Dermis microvascular lymphatic vessel endothelial cell (primary cell): ENCODE results near the gene PRPSAP2. TPM values are rescaled to one million over a fixed set of nuclear protein-coding genes. Genes with fewer than 3 reads are reported as not detected.
"Not testable (repeated sequence)": the region's sequence is repeated elsewhere in the genome, so short reads cannot be mapped to it uniquely, and the experiment has no call there.

Experiments used
- DNase-seq, 2 donors: peaks; one replicate each; pipeline versions ENCODE4 v3.0.0 to v3.0.0-alpha.2; 2010; ENCODE audit warnings: low read depth in 2 of 2
- total RNA-seq: library from RNA; depleted of rRNA; stranded (reverse); fragments of >200 nt; gene quantifications from 2 replicates; pipeline ENCODE4 v1.2.1, GENCODE V29; 2014

The PRPSAP2 gene
- total RNA-seq, 1 donor from 2014 or later: 35.4 TPM

DNA sequence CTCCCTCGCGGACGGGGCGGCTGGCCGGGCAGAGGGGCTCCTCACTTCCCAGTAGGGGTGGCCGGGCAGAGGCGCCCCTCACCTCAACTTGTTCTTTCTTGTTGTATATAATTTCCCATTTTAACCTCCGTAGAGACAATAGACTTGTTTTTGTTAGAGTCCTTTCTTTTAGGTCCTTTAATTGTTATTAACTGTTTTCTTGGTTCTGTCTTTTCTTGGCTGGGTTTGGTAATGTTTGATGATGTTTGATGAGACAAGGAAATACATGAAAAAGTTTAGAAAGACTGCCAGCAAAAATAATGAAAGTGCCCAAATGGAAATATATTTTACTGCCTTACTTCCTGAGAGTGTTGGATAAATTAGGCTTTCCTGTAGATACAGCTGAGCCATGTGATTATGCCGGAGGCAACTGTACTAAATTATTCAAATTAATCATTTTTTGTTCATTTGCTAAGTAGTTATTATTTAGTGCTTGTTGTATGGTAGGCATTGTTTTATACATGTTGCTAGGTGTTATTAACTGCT is 30.9 kb downstream of the PRPSAP2 start:
- peak; percentile 51 to 72 for DNase-seq

DNA sequence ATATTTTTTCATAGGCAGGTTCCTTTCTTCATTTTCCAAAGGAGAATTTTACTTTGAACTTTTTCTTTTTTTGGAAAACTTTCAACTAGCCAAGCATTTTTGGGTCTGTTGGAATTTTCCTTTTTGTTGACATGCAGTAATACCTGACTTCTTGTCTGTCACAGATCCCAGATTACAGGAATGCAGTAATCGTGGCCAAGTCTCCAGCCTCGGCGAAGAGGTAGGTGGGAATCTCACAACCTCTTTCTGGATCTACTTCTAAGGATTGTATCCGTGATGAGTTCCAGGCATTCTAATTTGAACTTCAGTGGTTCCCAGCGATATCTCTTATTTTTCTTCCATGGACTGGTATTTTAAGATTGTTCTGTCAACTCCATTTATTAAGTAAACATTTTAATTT is 31.7 kb downstream of the PRPSAP2 start:
- DNase-seq: peak in 1 of 2 donors; percentile 48

DNA sequence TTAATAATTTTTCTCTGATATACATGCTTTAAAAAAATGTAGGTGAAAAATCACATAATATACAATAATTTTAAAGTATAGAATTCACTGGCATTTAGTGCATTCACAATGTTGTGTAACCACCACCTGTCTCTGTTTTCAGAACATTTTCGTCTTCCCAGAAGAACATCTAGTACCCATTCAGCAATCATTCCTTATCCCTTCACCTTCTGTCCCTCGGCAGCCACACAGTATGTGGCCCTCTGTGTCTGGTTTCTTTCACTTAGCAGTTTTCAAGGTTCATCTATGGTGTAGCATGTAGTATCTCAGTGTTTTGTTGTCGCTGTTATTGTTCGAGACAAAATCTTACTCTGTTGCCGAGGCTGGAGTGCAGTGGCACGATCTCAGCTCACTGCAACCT is 33.6 kb downstream of the PRPSAP2 start:
- no peak for DNase-seq

DNA sequence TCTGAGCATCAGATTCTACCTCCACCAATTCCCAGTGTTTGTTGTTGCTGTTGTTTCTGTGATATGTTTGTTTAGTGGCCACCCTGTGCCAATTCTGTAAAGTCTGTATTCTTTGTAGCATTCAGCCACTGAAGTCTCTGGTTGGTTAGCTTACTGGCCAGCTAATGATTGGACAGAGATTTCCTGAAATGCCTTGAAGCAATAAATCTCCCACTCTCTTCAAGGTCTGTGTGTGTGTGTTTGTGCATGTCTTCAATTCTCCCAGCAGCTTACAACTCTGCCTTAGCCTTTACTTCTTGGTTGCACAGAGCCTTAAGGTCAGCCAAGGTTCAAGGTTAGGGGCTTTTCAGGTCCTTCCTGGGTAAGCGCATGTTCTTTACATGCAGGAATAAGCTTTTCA is 38.2 kb downstream of the PRPSAP2 start:
- peak in 1 of 2 donors; percentile 23 for DNase-seq

DNA sequence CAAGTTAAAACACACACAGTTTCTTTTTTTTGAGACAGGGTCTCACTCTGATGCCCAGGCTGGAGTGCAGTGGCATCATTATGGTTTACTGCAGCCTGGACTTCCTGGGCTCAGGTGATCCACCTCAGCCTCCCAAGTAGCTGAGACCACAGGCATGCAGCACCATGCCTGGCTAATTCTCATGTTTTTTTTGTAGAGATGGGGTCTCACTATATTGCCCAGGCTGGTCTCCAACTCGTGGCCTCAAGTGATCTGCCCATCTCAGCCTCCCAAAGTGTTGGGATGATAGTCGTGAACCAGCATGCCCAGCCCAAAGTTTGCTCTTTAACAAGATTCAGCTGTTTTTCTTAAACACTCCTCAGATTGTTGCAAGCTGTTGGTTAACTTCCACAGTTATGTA is 39.0 kb downstream of the PRPSAP2 start:
- DNase-seq: no peak

DNA sequence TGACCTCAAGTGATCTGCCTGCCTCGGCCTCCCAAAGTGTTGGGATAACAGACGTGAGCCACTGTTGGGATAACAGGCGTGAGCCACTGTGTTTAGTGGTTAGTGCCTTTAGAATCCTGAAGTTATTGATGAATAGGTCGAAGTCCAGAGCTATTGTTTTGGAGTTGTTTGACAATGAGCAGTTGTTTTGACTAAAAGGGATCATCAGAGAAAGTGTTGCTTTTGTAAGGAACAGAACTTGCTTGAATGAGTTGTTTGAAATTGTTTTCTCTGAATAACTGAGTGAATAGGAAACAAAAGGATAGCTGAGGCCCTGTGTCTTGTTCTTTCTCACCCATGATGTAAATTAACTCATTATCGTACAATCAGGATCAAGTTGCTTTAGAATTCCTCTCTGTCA is 46.6 kb downstream of the PRPSAP2 start:
- DNase-seq: no peak

DNA sequence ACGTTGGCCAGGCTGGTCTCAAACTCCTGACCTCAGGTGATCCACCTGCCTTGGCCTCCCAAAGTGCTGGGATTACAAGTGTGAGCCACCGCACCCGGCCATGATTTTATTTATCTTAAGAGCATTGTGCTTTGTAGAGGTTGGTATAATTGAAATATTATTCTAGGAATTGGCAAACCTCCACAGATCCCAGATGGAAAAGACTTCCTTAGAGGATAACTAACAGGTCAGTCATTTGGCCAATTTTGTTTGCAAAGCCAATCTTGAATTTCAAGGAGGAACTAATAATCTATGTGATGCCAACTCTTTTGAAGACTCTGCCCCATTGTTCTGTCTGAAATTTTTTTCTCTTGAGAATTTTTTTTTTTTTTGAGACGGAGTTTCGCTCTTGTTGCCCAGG is 47.3 kb downstream of the PRPSAP2 start:
- no peak for DNase-seq

DNA sequence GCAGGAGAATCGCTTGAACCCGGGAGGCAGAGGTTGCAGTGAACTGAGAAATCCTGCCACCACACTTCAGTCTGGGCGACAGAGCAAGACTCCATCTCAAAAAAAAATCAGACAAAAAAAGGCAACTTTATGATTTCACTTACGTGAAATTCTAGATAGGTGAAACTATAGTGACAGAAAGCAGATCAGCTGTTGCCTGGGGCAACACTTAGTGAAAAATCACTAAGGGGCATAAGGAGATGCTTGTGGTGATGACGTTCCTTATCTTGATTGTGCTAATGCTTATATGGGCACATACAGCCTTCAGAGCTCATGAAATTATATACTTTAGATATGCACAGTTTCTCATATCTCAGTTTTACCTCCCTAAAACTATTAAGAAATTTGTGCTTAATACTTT is 52.4 kb downstream of the PRPSAP2 start:
- DNase-seq: no peak

DNA sequence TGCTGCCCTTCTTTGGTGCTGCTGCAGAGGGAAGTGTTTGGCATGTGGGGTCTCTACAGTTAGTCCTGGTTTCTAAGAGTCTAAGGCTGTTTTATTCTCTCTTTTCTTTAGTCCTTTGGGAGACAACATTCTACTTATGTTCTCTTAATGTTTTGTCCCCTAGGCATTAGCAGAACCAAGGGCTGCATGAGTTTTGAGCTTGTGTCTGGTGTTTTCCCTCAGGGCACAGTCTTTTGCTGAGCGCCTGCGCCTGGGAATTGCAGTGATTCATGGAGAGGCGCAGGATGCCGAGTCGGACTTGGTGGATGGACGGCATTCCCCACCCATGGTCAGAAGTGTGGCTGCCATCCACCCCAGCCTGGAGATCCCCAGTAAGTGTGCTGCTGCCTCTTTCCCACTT is 53.0 kb downstream of the PRPSAP2 start:
- DNase-seq: no peak

DNA sequence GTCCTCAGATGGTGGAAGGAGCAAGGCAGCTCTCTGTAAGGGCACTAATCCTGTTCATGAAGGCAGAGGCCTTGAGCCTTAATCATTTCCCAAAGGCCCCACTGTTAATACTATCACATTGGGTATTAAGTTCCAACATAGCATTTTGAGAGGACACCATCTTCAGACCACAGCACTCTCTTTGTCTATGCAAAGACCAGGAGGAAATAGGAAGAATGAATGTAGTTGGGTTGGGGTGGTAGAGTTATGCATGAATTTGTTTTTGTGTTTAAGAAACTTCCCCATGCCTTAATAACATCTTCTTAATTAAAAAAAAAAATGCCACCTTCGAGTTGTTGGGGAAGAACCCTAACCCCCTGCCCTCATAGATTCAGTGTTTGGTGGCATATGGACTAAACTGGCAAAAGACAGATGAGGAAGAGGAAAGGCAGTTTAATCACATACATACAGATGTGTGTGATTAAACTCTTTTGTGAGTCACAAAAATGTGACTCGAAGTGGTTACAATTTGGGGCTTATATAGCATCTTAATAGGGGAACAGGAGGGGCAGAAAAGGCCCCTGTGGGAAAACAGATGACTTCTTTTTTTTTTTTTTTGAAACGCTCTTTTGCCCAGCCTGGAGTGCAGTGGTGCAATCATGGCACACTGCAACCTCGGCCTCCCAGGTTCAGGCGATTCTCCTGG is 59.0 kb downstream of the PRPSAP2 start:
- DNase-seq: no peak

DNA sequence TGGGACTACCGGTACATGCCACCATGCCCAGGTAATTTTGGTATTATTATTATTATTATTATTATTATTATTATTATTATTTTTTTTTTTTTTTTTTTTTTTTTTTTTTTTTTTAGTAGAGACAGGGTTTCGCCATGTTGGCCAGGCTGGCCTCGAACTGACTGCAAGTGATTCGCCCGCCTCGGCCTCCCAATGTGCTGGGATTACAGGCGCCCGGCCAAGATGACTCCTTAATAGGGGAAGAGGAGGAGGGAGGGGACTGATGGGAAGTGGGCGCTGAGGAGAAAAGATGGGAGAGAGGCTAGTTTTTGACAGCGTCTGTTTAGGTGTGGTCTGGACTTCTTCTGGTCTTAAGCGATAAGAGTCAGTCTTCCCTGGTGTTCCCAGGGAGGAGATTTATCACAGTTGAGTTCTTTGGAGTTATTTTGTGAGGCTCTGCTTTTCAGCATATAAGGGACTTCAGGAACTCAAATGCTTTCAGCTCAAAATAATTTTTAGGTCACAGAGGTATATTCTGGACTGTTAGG is 59.6 kb downstream of the PRPSAP2 start:
- no peak for DNase-seq

DNA sequence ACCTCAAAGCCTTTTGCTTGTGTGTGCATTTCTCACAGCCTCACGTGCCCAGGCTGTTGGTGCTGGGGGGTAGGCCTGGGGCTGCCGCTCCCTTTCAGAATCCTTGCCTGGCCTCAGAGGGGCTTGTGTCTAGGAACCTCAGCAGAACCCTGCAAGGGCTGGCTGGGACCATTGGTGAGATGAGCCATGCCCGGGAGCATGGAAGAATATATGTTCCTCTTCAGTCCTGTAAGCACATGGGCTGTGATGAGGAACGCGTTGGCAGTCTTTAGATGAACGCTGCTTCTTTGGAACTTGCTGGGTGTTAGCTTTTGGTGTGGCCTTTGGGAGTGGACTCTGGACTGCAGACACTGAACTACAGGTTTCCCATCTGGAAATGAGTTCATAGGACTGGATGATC is 62.0 kb downstream of the PRPSAP2 start:
- DNase-seq: no peak

DNA sequence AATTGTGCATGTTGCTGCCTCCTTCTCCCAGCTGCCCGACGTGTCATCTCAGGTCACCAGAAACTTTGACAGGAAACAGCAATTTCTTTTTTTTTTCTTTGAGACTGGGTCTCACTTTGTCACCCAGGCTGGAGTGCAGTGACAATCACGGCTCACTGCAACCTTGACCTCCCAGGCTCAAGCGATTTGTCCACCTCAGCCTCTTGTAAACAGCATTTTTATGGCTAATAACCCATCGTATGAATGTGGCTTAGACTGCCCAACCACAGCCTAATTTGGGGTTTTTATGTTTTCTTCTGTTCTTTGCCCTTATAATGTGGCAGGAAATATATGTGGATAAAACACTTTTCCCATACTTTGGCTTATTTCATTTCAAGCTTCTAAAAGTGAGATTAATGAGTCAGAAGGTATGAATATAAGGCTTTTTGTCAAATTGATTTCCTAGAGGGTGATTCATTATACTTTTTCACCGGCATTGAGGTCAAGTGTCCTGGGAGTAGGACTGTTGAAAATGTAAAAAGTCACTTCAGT is 63.0 kb downstream of the PRPSAP2 start:
- DNase-seq: peak in 1 of 2 donors; percentile 71

DNA sequence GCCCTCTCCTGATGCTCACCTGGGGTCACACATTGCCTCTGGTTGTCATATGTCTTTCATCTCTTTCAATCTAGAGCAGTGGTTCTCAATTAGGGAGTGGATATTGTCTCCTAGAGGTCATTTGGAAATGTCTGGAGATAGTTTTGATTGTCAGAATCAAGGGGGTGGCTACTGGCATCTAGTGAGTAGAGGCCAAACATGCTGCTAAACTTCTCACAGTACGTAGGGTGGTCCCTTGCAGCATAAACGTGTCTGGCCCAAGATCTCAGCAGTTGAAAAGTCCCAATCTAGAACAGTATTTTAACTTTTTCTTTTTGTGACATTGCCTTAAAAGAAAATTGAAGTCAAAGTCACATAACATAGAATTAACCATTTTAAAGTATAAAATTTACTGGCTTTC is 63.6 kb downstream of the PRPSAP2 start:
- no peak for DNase-seq

DNA sequence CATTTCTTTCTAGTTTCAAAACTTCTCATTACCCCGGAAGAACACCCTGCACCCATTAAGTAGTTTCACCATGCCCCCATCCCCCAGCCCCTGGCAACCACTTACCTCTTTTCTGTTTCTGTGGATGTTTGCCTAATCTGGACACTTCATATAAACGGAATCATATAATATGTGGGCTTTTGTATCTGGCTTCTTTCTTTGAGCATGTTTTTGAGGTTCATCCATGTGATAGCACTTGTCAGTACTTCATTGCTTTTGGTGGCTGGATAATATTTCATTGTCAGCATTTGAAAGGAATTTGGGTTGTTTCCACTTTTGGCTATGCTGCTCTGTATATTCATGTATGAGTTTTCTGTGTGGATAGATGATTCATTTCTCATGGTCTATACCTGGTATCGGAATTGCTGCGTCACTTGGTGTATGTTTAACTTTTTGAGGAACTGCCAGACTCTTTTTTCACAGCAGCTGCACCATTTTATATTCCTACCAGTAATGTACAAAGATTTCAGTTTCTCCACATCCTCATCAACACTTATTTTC is 64.1 kb downstream of the PRPSAP2 start:
- DNase-seq: peak in 1 of 2 donors; percentile 27

DNA sequence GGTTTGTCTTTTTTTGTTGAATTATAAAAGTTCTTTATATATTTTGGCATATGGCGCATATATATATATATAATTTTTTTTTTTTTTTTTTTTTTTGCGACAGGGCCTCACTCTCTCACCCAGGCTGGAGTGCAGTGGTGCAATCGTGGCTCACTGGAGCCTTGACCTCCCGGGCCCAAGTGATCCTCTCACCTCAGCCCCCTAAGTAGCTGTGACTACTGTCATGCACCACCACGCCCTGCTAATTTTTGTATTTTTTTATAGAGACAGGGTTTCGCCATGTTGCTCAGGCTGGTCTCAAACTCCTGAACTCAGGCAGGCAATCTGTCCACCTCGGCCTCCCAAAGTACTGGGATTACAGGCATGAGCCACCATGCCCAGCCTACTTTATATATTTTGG is 64.7 kb downstream of the PRPSAP2 start:
- DNase-seq: not testable (repeated sequence)

DNA sequence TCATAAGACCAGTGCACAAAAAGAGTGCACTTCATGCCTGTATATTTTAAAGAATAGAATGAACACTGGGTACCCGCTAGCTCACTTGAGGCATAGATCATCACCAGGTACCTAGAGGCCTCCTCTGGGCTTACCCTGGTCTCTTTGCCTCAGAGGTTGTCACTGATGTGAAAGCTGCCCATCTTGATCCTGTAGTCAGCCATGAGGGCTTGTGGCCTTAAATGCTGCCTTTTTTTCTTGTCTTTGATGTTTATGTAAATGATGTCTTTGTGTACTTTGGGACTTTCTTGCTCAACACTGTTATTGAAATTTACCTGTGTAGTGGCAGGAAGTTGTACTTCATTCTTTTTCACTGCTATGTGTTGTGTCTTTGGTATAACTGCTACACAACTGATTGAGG is 67.3 kb downstream of the PRPSAP2 start:
- DNase-seq: no peak

DNA sequence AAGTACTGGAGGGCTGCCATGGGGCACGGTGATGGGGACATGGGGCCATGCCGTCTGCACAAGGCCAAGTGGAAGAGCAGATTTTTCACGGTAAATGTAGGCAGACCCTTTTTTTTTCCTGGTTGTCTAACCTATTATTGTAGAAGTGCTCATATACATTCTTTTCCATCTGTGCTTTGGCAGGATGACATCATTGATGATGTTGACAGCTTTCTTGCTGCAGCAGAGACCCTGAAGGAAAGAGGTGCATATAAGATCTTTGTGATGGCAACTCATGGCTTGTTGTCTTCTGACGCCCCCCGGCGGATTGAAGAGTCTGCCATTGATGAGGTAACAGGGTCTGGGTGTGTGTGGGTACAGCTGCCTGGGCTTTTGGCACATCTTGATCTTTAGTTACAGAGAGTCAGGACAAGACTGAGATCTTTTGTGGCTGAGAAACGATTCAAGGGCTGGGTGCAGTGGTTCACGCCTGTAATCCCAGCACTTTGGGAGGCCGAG is 70.7 kb downstream of the PRPSAP2 start:
- peak in 1 of 2 donors; percentile 10 for DNase-seq

DNA sequence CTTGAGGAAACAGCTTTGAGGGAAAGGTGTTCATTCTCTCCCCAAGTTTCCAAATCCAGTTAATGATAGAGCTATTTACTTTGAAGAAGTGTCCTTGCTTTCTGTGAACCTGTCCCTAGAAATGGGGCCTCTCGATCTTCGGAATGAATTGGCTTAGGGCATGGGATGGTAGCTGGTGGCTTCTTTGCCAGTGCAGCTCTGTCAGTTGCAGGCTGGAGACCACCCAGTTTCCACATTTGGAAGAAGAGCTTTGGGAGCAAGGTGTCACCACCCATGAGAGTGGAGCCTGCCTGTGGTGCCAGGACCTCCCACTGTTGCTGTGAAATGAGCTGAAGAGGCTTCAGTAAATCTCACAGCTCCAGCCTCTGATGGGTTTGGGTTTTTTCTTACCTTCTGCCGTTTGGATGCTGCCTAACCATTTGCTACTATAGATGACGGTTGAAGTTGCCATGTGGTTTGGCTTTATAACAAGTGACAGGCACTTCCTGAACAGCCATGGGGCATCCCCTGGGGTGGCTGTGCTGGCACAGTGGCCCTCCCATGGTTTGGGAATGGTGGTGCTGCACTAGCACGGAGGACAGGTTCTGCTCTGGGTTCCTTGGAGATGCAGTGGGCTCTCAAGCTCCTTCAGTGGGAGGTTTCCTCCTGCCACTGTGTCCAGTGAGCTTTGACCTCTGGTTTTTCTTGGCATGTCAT is 74.6 kb downstream of the PRPSAP2 start:
- no peak for DNase-seq

DNA sequence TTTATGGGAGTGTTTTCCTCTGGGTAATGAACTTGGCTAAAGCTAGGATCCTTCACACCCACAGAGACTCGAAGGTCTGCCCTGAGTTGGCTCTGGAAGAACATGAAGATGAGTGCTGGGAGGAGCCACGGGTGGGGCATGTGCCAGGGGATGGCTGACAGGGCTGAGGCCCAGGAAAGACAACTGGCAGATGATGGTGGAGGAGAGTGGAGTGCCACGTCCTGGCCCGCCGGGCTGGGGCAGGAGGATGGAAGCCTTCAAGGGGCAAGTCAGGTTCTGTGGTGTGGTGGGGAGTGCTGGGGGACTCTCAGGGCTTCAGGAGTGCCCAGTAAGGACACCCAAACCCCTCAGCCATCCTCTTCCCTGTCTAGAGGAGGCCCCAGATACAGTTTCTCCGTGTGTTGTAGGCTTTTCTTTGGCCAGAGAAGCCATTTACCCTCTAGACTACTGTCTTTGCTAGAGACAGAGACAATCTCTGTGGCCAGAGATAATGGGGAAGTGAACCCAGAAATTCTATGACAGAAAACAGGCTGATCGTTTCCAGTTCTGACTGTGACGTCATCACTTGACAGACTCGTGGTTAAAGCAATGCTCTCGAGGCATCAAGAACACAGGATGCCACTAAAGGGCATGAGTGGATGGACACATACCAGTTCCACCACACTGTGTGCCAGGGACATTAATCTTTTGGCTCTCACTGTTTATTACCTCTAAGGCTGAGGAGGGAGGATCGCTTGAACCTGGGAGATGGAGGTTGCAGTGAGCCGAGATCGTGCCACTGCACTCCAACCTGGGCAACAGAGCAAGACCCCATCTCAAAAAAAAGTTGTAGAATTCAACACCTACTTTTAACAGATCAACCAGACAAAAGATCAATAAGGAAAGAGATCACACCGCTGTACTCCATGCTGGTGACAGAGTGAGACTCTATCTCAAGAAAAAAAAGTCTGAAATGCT is 75.4 kb downstream of the PRPSAP2 start:
- DNase-seq: no peak
